Stimulated activated CD4-positive, alpha-beta T cell treated with anti-CD3 and anti-CD28 coated beads, TNF-alpha, amount 100 ng/mL, for 1 hour (primary cell): ENCODE measurements around the gene PDCD6IP.
"Not testable (repeated sequence)": the region's sequence is repeated elsewhere in the genome, so short reads cannot be mapped to it uniquely, and the experiment has no call there.

Experiments used
- DNase-seq, 3 donors: peaks; one replicate each; pipeline ENCODE4 v3.0.0-alpha.2; 2020; ENCODE audit warnings: low read depth in 3 of 3, low spot score in 1 of 3

Gene PDCD6IP, protein sequence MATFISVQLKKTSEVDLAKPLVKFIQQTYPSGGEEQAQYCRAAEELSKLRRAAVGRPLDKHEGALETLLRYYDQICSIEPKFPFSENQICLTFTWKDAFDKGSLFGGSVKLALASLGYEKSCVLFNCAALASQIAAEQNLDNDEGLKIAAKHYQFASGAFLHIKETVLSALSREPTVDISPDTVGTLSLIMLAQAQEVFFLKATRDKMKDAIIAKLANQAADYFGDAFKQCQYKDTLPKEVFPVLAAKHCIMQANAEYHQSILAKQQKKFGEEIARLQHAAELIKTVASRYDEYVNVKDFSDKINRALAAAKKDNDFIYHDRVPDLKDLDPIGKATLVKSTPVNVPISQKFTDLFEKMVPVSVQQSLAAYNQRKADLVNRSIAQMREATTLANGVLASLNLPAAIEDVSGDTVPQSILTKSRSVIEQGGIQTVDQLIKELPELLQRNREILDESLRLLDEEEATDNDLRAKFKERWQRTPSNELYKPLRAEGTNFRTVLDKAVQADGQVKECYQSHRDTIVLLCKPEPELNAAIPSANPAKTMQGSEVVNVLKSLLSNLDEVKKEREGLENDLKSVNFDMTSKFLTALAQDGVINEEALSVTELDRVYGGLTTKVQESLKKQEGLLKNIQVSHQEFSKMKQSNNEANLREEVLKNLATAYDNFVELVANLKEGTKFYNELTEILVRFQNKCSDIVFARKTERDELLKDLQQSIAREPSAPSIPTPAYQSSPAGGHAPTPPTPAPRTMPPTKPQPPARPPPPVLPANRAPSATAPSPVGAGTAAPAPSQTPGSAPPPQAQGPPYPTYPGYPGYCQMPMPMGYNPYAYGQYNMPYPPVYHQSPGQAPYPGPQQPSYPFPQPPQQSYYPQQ

DNA sequence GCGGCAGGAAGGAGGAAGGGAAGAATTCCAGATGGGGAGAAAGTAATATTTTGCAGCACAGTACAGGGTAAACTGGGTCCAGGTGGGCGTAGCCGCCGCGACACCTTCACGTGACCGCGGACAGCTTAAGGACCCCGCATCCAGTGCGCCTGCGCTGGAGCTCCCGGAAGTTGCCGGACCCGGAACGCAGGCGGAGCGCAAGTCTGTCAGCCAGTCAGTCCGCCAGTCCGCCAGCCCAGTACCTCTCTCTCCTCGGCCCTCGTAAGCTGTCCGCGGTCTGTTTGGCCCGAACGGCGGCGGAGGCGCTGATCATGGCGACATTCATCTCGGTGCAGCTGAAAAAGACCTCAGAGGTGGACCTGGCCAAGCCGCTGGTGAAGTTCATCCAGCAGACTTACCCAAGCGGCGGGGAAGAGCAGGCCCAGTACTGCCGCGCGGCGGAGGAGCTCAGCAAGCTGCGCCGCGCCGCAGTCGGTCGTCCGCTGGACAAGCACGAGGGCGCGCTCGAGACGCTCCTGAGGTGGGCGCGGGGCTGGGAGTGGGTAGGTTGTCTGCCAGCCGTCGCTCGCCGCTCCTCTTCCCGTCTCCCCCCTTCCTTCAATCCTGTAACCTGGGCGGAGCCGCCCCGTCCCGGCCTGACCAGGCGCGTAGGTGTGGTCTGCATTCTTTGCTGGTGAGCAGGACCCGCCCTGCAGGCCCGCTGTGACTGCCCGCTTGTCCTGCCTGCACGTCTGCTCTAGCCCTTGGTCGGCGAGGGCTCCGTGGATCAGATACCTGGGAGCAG, at the start of gene PDCD6IP:
PDCD6IP (plus strand) TSS at position 213 of the 784 bp plus-strand sequence; CDS start at position 312, 99 bp downstream.
- DNase-seq: peak; percentile 66 to 82 (median 75)

DNA sequence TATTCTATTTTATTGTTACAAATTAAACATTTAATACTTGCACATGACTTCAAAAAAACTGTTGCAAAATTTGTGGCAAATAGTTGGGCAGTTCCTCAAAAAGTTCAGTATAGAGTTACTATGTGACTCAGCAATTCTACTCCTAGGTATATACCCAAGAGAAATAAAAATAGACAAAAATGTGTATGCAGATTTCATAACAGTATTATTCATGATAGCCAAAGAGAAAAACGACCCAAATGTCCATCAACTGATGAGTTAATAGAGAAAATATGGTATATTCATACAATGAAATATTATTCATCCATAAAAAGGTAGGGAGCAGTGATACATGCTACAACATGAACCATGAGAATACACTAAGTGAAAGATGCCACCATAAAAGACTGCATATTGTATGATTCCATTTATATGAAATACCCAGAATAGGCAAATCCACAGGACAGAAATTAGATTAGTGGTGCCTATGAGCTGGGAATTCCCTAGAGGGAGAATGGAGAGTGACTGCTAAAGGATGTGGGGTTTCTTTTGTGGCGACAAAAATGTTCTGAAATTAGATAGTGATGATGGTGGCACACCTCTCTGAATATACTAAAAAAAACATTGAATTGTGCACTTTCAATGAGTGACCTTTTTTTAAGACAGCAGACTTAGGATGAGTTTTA, 48.8 kb upstream of the PDCD6IP start:
- no peak for DNase-seq

DNA sequence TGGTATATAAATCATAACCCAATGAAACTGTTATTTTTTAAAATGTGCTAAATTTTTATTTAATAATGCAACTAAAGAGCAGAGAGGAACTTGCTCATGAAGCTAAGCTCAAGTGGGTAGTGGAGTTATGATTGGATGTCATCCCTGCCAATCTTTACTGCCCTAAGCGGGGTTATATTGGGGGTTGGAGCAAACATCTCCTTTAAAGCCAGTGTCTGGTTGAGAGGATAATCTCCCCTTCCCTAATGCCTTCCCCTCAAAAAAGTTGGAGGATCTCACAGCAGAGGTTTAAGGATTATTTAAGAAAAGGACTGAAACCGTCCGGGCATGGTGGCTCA, 48.2 kb upstream of the PDCD6IP start:
- DNase-seq: no peak

DNA sequence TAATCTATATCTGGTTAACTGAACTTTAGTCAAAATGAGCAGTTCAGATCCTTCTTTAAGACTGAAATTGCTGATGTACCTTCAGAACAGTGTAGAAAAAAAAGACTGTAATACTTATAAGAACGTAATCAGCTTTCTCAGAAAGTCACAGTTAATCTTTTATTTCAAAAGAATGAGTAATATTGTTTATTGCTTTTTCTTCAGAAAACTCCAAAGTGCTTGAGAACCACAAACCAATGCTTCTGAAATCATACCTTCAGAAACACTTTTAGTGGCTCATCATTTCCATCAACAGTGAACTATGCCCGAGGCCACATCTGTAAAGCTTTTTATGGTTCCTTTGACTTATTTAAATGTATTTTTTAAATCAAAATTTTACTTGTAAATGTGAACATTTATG, 47.1 kb upstream of the PDCD6IP start:
- no peak for DNase-seq

DNA sequence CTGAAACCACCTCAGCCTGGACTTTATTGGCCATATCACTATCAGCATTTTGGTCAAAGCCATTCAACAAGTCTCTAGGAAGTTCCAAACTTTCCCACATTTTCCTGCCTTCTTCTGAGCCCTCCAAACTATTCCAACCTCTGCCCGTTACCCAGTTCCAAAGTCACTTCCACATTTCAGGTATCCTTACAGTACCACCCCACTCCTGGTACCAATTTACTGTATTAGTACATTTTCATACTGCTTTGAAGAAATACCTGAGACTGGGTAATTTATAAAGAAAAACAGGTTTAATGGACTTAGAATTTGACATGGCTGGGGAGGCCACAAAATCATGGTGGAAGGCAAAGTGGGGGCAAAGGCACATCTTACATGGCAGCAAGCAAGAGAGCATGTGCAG, 44.0 kb upstream of the PDCD6IP start:
- not testable (repeated sequence) for DNase-seq

DNA sequence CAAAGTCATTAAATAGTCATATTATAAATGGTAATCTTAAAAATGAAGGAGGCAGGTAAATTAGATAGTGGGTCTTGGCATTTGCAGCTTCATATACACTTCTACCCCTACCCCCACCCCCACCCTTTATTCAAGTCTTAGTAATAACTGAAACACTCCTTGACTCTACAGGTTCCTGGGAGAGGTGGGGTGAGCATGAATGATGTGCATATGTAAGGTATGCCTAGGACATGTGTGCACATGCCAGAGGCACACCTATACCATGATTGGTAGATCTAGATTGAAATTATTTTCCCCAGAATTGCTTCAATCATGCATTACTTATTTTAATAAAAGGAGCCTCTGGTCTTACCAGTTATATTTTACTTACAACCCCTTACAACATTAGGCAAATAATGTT, 40.1 kb upstream of the PDCD6IP start:
- no peak for DNase-seq

DNA sequence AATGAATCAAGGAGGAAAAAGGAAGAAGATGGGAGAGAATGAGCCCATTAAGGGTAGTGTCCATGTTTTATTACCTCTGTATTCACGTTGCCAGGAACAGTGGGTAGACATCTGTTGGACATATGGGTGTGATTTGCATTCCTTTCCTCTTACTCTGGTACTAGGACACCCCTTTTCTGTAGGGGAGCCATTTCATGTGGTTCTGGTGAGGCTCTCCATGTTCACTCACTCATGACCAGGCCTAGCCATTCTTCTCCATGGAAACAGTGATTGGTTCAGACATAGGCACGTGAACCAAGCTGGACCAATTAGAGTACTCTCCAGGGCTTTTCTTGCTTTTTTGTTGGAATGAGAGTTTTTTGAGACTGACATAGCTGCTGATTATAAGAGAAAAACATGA, 39.6 kb upstream of the PDCD6IP start:
- DNase-seq: no peak

DNA sequence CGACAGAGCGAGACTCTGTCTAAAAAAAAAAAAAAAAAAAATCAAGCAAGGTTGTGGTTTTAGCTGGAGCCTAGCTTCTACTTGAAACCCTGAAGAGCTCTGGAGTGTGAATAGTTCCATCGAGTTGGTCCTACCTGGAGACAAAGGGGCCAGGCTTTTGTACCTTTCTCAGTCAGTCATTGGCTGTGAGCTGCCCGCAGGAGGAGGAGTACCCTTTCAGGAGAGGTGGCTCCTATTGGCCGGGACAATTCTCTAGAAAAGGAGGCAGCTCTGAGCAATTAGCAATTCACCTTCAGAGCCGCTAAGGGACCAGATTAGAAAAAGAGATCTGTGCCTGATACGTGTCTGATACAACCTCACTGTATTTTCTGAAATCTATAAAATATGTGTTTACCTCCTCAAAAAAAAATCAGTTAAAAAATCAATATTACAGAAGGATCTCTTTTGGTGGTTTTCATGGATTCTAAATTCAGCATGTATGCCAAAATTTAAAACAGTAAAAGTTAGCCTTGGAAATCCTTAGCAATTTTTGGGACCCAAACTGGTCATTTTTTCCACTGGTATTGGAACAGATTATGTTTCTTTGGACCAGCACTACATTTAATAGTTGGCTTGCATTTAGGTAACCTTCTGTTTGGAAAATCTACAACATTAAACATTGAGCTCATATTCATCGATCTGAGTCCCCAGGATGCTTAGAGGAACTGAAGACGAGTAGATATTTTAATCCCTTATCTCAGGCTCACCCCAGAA, 29.7 kb upstream of the PDCD6IP start:
- DNase-seq: no peak

DNA sequence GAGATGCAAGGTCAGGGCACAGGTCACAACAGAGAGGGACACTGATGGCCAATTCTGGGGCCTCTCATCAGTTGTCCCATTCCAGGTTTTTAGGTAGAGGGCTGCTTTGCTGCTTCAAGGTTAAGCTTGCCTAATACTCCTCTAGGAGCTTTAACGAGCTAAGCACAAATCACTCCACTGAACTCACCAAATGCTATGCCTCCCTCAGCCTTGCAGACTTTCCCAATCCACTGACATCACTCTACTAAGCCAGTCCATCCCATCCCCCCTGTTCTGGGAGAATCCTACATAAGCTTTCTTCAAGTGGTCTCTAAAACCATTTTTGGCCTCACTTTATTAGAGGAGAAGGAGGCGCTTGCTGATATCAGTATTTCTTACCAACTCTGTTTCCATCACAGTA, 24.8 kb upstream of the PDCD6IP start:
- no peak for DNase-seq

DNA sequence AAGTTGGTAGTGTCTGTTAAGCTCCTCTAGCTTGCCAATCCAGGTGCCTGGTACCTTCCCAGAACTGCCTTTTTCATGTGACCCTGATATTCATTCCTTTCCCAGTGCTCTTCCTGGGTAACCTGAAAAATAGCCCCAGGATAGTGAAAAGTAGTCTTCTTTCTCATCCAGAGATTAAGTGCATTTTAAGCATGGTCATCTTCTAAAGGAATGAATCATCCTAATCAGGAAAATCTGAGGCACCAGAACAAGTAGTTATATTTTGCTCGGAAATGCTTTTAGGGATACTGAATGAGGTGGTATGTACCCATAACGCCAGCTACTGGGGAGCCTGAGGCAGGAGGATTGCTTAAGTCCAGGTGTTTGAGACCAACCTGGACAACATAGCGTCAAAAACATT, 23.1 kb upstream of the PDCD6IP start:
- no peak for DNase-seq

DNA sequence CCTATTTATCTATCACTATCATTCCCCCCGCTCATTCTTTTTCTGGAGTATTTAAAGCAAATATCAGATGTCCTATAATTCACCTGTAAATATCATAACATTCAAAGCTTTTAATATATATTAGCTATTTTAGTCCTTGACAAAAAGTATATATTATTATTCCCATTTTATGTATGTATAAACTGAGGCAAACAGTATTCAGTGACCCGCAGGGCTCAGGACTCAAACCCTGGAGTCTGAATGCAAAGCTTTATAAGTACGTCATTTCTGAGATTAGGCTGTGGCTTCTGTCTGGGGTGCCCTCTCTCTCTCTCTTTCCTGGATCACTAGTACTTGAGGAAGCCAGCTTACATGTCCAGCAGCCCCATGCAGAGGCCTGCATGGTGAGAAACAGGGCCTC, 20.4 kb upstream of the PDCD6IP start:
- no peak for DNase-seq

DNA sequence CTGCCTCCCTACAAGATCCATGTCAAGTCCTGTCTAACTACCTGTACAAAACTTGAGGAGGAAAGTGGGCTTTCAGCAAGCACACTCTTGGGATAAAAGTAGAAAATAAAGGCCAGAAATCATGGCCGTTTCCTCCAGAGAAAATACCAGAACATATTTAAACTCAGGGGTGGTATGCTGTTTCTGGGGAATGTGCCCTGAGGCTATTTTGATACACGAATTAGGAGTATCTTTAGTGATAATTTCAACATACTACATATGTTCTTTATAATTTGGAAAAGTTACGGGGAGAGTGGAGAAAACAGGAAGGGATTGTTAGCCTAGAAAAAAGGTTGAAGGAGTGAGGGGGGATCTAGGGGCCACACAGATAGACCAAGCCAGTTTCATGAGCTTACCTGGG, 18.7 kb upstream of the PDCD6IP start:
- DNase-seq: no peak

DNA sequence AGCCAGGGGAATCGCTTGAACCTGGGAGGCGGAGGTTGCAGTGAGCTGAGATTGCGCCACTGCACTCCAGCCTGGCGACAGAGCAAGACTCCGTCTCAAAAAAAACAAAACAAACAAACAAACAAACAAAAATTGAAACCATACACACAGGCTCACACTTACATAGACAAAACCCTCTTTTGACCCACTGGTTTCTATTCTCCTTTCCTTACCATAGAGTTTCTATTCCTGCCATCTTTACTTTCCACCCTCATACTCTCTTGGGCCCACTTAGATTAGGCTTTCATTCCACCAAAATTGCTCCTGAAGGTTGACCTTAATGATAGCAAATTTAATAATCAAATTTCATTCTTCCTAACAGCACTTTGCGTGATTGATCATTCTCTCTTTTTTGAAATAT, 17.0 kb upstream of the PDCD6IP start:
- DNase-seq: not testable (repeated sequence)

DNA sequence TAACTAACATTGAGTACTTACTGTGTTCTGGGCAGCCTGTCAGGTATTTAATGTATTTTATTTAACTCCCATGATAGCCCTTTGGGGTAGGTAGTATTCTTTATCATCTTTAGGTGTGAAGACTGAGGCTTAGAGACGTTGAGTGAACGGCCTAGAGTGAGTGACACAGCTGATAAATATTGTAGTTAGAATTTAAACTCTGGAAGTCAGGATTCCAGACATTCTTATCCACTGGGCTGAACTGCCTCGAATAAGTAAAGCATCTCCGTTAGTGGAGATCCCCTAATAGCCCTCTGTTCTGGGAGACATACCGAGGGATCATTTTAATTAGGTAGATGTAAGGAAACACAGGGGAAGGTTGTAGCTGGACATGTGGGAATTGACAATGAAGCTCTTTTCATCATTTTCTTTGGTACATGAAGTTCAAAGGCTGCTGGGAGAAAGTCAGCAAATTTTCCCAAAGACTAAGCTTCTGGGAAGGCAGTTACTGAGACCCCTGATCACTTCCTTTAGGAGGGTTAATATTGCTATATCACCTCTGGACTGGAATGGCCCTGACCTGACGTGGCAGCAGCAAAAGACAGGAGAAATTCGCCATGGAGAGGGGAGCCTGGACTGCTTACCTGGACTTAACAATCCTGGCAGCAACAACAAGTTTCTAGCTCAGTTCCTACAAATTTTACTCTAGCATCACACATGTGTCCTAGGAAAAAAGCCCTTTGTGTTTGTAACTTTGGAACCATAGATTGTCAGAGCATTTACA, 11.7 kb upstream of the PDCD6IP start:
- no peak for DNase-seq

DNA sequence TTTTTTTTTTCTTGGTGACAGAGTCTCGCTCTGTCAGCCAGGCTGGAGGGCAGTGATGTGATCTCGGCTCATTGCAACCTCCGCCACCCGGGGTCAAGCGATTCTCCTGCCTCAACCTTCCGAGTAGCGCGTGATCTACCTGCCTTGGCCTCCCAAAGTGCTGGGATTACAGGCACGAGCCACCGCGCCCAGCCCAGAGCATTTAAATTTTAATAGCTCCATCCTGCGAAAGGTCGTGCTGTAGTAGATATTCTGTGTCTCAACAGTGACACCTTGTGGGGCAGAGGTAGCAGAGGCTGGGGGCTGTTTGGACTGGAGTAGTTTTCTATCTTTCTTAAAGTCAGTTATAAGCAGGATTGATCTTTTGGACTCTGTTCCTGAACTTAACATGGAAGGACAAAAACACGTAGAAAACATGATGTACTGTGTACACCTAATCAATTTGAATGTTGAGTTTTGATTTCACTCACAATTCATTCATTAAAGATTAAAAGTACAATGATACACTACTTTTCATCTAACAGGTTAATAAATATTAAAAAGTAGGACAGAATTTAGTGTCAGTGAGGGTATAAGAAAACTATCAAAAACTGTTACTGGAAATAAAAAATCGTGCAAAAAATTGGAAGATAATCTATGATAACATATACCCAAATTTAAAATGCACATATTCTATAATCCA, 11.0 kb upstream of the PDCD6IP start:
- DNase-seq: peak; percentile 8 to 22 (median 16)

DNA sequence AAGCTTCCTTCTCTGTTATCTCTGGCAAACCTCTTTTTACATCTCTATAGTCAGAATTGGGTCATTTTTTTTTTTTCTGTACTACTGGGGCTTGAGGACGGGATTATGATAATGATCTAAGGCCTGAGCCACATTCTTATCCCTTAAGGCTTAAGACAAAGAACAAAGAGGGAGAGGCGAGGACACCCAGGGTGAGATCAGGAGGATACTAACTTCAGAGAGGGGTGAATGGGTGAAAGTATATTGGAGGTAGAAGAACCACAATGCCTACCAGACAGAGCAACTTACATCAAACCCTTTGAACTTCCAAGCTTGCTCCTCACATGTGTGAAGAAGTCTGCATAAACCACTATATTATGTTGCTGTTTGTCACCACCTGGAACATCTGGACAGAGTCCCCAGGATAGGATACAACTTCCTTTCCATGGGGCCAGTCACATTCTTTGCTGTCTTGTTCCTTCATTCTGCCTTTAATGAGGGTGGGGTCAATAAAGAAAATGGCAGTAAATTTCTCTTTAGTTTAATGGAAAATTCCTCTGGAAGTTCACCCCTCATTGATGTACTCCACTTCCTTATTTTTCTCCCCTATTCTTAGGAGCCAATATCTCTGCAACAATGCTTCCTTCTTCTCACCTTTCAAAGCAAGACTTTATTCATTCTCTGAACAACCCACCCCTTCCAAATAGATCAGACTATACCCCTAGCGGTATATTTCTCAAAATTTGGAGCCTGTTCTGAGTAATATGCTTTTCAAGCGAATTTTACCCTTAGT, 9.1 kb upstream of the PDCD6IP start:
- DNase-seq: no peak

DNA sequence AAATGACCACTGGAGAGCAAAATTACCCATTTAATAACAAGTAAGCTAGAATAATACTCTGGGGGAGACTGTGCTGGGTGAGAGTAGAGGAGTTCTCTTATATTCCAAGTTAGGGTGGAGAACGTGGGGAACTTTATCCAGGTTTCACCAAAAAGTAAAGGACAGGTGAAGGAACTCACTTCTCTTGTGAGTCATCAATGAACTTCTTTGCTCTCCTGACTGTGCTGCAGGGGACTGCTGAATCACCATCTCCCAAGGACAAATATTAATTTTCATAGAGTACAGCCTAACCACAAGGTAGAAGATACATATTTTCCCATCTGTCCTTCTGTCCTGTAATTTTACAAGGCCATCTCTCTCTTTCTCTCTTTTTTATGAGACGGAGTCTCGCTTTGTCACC, 8.3 kb upstream of the PDCD6IP start:
- DNase-seq: no peak

DNA sequence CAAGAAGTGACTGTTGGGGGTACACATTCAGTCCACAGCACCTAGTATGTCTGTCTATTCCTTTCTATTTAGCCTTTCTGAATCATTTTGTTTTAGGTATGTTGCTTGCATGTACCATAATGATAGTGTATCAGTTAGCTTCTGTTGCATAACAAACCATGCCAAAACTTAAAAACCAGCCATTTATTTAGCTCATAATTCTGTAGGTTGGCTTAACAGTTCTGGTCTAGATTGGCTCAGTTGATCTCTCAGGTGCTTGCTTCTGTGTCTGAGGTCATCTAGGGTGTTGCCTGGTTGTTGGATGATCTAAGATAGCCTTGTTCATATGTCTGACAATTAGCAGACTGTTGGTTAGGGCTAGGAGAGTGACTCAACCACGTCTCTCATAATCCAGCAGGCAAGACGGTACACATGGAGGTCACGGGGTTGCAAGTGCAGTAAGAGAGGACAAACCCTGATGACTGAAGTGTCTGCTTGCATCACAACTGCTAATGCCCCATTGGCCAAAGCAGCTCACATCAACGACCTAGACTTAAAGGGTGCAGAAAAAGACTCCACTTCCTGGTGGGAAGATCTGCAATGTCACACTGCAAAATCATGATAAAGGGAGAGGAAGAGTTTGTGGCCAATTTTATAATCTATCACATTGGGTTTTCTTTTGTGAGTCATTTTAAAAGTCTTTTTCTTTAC, 6.8 kb upstream of the PDCD6IP start:
- DNase-seq: no peak
